SK-N-MC (cell line): ENCODE data around the gene LUZP1.

ENCODE experiments used
- DNase-seq: peaks from one replicate; pipeline ENCODE4 v3.0.0-alpha.2; 2011; ENCODE audit warnings: low read depth, low spot score
- H3K27ac ChIP-seq: fragments of 200-600 bp; sonication (generic); 2 replicates; pipeline ENCODE4 v1.5.1; 2016; ENCODE audit warnings: mixed run types
- H3K36me3 ChIP-seq: fragments of 200-600 bp; sonication (generic); 2 replicates; pipeline ENCODE4 v1.6.1; 2017; ENCODE audit warnings: antibody characterized with exemption, low read length, mixed read lengths; ENCODE audit not compliant: insufficient read depth
- H3K4me3 ChIP-seq: fragments of 200-600 bp; sonication (generic); 2 replicates; pipeline ENCODE4 v1.5.1; 2016
- H3K9ac ChIP-seq: fragments of 200-600 bp; sonication (generic); 2 replicates; pipeline ENCODE4 v1.8.0; 2017; ENCODE audit warnings: mixed run types, mixed read lengths; ENCODE audit not compliant: insufficient read length
- H3K9me3 ChIP-seq: fragments of 200-600 bp; sonication (generic); 2 replicates; pipeline ENCODE4 v1.6.1; 2017; ENCODE audit warnings: low read depth, mild to moderate bottlenecking, antibody characterized with exemption, low read length, moderate library complexity, mixed read lengths
- EZH2 ChIP-seq: fragments of 200-600 bp; sonication (generic); IDR thresholded peaks from one replicate; pipeline ENCODE4 v1.6.1; 2017; ENCODE audit warnings: antibody characterized with exemption
- FOXP2 ChIP-seq: optimal IDR thresholded peaks from 2 replicates; pipeline ENCODE3; 2011; ENCODE audit warnings: mild to moderate bottlenecking, moderate library complexity; ENCODE audit not compliant: insufficient read depth; ENCODE audit errors: extremely low read length, control extremely low read depth
- POLR2AphosphoS5 ChIP-seq: IDR thresholded peaks from 2 replicates; pipeline ENCODE4 v1.6.1; 2012; ENCODE audit warnings: mild to moderate bottlenecking, low read depth, low read length, borderline replicate concordance

Gene LUZP1

DNA sequence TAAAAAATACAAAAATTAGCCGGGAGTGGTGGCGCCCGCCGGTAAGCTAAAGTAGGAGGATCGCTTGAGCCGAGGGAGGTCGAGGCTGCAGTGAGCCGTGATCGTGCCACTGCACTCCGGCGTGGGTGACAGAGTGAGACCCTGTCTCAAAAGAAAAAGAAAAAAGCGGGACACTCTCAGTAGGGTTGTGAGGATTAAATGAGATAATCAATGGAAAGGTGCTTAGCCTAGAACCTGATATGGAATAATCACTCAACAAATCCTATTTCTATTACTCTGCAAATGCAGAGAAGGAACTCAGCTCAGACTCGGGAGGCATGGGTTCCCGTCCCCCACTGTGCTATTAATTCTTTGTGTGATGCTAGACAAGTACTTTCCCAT, 529 bp upstream of the LUZP1 start:
- Histone ChIP-seq H3K36me3 (no peaks in the 10 kb centered on the region), H3K9me3 (no peaks in the 10 kb centered on the region), H3K27ac (no peak overlapping the region), H3K4me3 (peak overlapping the region; percentile 97), H3K9ac (no peak overlapping the region)
- no peak for TF ChIP-seq FOXP2
- no peak for TF ChIP-seq EZH2
- no peak for TF ChIP-seq POLR2AphosphoS5
- DNase-seq: no peak

DNA sequence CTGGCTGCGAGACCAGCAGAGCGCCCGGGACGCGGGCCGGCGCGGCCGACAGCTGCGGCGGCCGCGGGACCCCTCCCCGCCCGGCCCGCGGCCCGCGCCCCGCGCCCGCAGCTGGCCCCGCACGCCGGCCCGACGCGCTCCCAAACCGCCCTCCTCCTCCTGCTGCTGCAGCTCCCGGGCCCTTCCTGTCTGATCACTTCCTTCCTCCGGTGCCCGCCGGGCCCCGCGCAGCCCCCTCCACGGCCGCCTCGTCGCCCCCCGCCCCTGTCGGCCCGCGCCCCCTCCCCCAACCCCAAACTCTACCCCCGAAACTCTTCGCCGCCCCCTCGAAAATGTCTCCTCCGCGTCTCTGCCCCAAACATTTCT, 594 bp downstream of the LUZP1 start:
- H3K9me3 ChIP-seq: no peaks in the 10 kb centered on the region
- H3K4me3 ChIP-seq: peak overlapping the region; percentile 97
- H3K9ac ChIP-seq: peak overlapping the region; percentile 88
- DNase-seq: no peak
- no peaks in the 10 kb centered on the region for H3K36me3 ChIP-seq
- TF ChIP-seq FOXP2: no peak
- no peak for TF ChIP-seq POLR2AphosphoS5
- TF ChIP-seq EZH2: no peak
- peak overlapping the region; percentile 88; the same call in 1 of the 2 replicates for H3K27ac ChIP-seq

DNA sequence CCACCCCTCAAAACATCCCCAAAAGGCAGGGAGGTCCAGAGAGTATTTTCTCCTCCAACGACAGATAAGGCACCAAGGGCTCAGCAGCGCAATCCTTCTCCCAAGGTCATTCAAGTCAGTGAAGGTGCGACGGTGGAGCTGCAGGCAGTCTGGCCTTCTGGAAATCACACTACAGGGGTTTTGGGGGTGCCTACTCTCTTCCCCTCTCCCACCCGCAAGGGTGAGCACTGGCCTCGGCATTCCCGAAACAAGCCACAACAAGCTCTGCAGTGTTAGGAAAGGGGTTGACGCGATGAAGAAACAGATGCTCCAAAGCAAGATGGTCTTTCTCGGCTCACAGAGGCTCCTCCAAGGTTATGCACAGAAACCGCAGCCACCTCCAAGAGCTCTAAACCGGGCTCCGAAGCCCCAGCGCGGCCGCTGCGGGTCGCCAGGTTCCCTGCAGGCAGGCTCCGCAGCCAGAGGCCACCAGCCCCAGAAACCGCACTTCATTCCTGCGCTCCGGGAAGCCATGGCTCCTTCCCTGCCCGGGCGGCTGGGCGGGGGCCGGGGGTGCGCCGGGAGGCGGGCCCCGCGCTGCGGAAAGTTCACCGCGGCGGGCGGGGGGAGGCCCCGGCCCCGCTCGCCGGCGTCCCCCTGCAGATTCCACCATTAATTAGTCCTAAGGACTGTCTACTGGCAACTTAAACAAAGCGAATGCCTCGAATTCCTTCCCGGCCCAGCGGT, 1.1 kb downstream of the LUZP1 start:
- H3K4me3 ChIP-seq: peak overlapping the region; percentile 97
- no peaks in the 10 kb centered on the region for H3K9me3 ChIP-seq
- no peaks in the 10 kb centered on the region for H3K36me3 ChIP-seq
- no peak overlapping the region for H3K27ac ChIP-seq
- peak overlapping the region; percentile 64 for H3K9ac ChIP-seq
- no peak for DNase-seq
- TF ChIP-seq POLR2AphosphoS5: no peak
- TF ChIP-seq EZH2: no peak
- no peak for TF ChIP-seq FOXP2

DNA sequence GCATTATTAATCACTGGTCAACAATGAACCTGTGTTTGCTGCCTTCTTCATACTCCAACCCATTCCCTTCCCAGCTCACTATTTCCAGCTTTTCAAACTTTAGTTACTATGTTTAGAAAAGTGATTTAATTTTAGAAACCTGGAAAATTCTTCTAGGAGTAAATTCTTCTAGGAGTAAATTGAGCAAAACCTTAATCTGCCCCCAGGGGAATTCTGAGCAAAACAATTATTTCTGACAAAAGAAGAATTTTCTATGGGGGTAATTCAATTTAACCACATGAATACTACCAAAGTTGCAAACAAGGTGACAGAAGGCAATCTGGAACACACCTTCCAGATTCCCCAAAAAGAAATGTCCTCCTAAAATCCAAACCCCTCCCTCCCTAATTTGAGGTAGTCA, 1.8 kb downstream of the LUZP1 start:
- H3K9me3 ChIP-seq: no peaks in the 10 kb centered on the region
- TF ChIP-seq POLR2AphosphoS5 (no peak), FOXP2 (no peak), EZH2 (no peak)
- H3K36me3 ChIP-seq: no peaks in the 10 kb centered on the region
- peak overlapping the region; percentile 97 for H3K4me3 ChIP-seq
- H3K27ac ChIP-seq: no peak overlapping the region
- no peak for DNase-seq
- peak overlapping the region; percentile 64 for H3K9ac ChIP-seq

DNA sequence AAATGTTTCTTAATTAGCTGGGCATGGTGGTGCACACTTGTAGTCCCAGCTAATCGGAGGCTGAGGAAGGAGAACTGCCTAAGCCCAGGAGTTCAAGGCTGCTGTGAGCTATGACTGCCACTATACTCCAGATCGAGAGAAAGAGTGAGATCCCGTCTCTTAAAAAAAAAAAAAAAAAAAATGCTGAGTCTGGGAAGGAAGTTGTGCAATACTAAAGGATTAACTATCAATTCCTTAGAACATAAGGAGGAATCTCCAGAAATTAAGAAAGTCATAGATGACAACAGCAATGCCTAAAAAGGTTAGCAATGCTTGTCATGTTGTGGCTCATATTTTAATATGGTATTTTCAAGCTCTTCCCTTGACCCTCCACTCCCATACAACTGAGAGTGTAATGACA, 5.3 kb downstream of the LUZP1 start:
- TF ChIP-seq POLR2AphosphoS5: no peak
- DNase-seq: no peak
- H3K4me3 ChIP-seq: peak overlapping the region; percentile 55
- peak overlapping the region; percentile 2 for H3K9ac ChIP-seq
- H3K9me3 ChIP-seq: no peaks in the 10 kb centered on the region
- no peaks in the 10 kb centered on the region for H3K36me3 ChIP-seq
- peak overlapping the region; percentile 64 for H3K27ac ChIP-seq

DNA sequence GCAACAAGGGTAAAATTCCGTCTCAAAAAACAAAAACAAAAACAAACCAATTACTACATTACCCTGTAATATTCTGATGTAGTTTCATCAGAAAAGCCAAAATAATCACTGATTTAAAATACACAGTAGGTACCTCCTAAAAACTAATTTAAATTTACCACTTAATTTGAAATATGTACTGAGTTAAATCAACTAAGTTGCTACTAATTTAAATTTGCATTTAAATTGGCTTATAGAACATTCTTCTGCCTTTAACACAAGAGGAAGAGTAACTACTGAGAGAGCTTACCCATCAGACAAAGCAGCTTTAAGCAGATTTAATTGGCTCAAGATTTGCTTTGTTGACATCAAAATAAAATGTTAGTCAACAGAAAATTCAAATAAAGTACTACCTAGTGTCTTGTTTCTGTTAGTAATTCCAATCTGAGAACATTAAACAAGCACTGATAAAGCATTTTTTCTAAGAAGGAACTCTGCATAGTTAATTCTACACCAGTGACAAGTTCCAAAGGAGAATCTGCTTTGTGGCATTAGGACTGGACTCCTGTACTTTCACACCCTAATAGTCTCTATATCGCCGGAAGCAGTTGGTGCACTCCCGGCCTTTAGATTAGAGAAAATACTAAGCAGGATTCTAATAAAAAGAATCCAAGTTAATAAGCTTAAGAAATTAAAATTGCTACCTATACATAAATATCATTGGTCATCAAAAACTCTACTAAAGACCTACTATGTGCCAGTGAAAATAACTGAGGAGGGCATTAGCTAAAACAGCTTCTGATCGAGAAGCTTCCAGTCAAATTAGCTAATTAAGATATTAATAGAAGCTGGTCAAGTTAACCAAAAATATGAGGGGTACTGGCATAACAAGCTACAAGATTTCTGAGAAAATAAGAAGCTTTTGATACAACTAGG, 8.4 kb downstream of the LUZP1 start:
- no peak overlapping the region for H3K4me3 ChIP-seq
- 0 out of 2 replicates have a peak, but pooled peaks cover 3% of the 10 kb centered on the region for H3K36me3 ChIP-seq
- no peak overlapping the region for H3K9ac ChIP-seq
- no peak for DNase-seq
- no peak overlapping the region for H3K27ac ChIP-seq
- no peaks in the 10 kb centered on the region for H3K9me3 ChIP-seq
- TF ChIP-seq FOXP2: no peak
- no peak for TF ChIP-seq EZH2
- no peak for TF ChIP-seq POLR2AphosphoS5

DNA sequence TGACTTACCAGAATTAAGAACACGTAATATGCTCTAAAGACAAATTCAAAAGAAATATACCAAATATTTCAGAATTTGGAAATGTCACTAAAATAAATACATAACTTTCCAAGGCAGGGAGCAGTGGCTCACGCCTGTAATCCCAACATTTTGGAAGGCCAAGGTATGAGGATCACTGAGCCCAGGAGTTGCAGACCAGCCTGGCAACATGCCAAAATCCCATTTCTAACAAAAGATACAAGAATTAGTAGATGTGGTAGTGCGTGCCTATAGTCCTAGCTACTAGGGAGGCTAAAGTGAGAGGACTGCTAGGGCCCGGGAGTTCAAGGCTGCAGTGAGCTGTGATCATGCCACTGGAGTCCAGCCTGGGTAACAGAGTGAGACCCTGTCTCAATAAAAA, 11.7 kb downstream of the LUZP1 start:
- TF ChIP-seq FOXP2 (no peak), POLR2AphosphoS5 (no peak), EZH2 (no peak)
- no peak for DNase-seq
- H3K9me3 ChIP-seq: no peaks in the 10 kb centered on the region
- no peak overlapping the region for H3K27ac ChIP-seq
- 0 out of 2 replicates have a peak, but pooled peaks cover 3% of the 10 kb centered on the region for H3K36me3 ChIP-seq
- H3K9ac ChIP-seq: no peak overlapping the region
- H3K4me3 ChIP-seq: no peak overlapping the region

DNA sequence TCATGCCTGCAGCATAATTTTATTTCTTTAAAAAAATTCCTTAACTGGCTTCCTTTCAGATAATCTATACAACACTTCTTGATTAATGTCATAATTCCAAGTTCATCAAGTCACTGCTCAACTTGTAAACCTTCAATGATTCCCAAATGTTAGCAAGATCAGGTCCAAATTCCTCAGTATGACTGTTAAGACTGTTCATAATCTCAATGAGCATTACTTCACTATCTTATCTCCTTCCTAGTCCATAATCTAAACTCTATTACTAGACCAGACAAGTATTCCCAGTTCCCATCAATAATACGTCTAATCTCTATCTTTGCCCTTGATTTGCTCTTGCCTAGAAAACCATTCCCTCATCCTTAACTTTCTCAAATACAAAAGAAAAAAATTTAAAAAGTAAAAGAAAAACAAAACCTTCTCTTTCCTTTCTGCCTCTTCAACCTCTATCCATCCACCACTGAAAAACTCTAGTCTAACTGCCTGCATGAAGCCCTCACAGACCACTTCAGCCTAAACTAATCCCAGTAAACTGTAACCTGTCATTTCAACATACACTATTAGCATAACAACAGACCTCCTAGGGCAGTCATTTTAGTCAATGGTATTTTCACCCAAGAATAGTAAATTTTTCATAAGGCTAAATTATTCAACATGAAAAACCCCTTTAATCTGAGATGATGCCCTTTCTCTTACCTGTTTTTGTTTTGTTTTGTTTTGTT, 15.5 kb downstream of the LUZP1 start:
- no peak overlapping the region for H3K9ac ChIP-seq
- no peak overlapping the region for H3K4me3 ChIP-seq
- TF ChIP-seq EZH2 (no peak), POLR2AphosphoS5 (no peak), FOXP2 (no peak)
- no peaks in the 10 kb centered on the region for H3K9me3 ChIP-seq
- DNase-seq: no peak
- 0 out of 2 replicates have a peak, but pooled peaks cover 3% of the 10 kb centered on the region for H3K36me3 ChIP-seq
- H3K27ac ChIP-seq: no peak overlapping the region
